HCT116 (cell line): Measurements from ENCODE around the gene ATP6V1G3. TPM values are rescaled to one million over a fixed set of nuclear protein-coding genes. Genes with fewer than 3 reads are reported as not detected.

Experiments
- ATAC-seq: fragments of 200-7000 bp; cut with Tn5 transposase; 2 replicates; pipeline ENCODE4 v1.9.1; 2020; ENCODE audit warnings: mild to moderate bottlenecking, moderate library complexity
- BruUV-seq: library from RNA; stranded (reverse); fragments of 400-500 nt; replicated peaks from 2 replicates; lab custom pipeline; 2021; lab: Mats Ljungman, UMichigan
- CTCF ChIA-PET: fragments of 300-600 bp; sonication (Branson Sonifier 250); formaldehyde crosslinking; loops from one replicate; lab custom pipeline; 2021; ENCODE audit warnings: antibody characterized with exemption; lab: Charles Lee
- POLR2A ChIA-PET: fragments of 300-600, 350-600 bp; sonication (Branson Sonifier 250); formaldehyde crosslinking; loops from one replicate; lab custom pipeline; 2021; ENCODE audit warnings: antibody characterized with exemption; lab: Charles Lee
- RAD21 ChIA-PET, 2 experiments: fragments of 300-600 bp; sonication (Branson Sonifier 250); formaldehyde crosslinking; loops; one replicate each; lab custom pipeline; 2023; ENCODE audit warnings: low total read pairs in 2 of 2; ENCODE audit not compliant: uncharacterized antibody in 2 of 2, unreplicated experiment in 2 of 2, low non-redundant PET in 1 of 2; lab: Charles Lee
- DNase-seq: peaks from one replicate; pipeline ENCODE4 v3.0.0-alpha.2; 2010; ENCODE audit warnings: low read depth, low spot score
- H2AFZ ChIP-seq: fragments of 200-600 bp; shearing (Covaris generic), sonication (generic); 2 replicates; pipeline ENCODE4 v1.6.1; 2017; ENCODE audit warnings: low read depth, mixed run types, mixed read lengths, antibody characterized with exemption, low read length; ENCODE audit not compliant: poor library complexity, severe bottlenecking
- H3K27ac ChIP-seq: 2 replicates; pipeline ENCODE4 v1.5.1; 2012; ENCODE audit warnings: low read depth, low read length
- H3K27me3 ChIP-seq: fragments of 200-600 bp; sonication (generic); 2 replicates; pipeline ENCODE4 v1.6.1; 2016; ENCODE audit warnings: mixed run types, low read length, mixed read lengths; ENCODE audit not compliant: insufficient read depth
- H3K36me3 ChIP-seq, 2 experiments: fragments of 200-500 bp in 1 of 2; fragments of 200-600 bp in 1 of 2; sonication (Bioruptor generic) in 1 of 2; sonication (generic) in 1 of 2; 2 replicates each; pipeline versions ENCODE4 v1.5.1 to v1.6.1; 2014 to 2016; ENCODE audit warnings: low read length in 2 of 2, inconsistent platforms in 1 of 2, mixed read lengths in 1 of 2, mixed run types in 1 of 2; ENCODE audit not compliant: insufficient read depth in 2 of 2, control insufficient read depth in 1 of 2
- H3K4me1 ChIP-seq, 2 experiments: fragments of 200-600 bp in 1 of 2; sonication (generic) in 1 of 2; 2 replicates each; pipeline versions ENCODE4 v1.5.1 to v1.6.1; 2012 to 2017; ENCODE audit warnings: low read length in 2 of 2, inconsistent platforms in 1 of 2, mild to moderate bottlenecking in 1 of 2, mixed read lengths in 1 of 2, mixed run types in 1 of 2, moderate library complexity in 1 of 2; ENCODE audit not compliant: insufficient read depth in 2 of 2, control insufficient read depth in 1 of 2
- H3K4me2 ChIP-seq: fragments of 200-600 bp; sonication (generic); 2 replicates; pipeline ENCODE4 v1.6.1; 2017; ENCODE audit warnings: mixed run types, low read length, mixed read lengths
- H3K4me3 ChIP-seq, 2 experiments: fragments of 200-600 bp in 1 of 2; sonication (generic) in 1 of 2; replicated peaks in 1 of 2; 2 replicates each; pipeline ENCODE4 v1.5.1; 2011 to 2016; ENCODE audit warnings: low read length in 2 of 2, control low read depth in 1 of 2, low read depth in 1 of 2, mild to moderate bottlenecking in 1 of 2, mixed read lengths in 1 of 2, mixed run types in 1 of 2
- H3K79me2 ChIP-seq: fragments of 200-600 bp; sonication (generic); 2 replicates; pipeline ENCODE4 v1.6.1; 2017; ENCODE audit warnings: mild to moderate bottlenecking, mixed run types, low read length, moderate library complexity, mixed read lengths; ENCODE audit not compliant: insufficient read depth
- H3K9ac ChIP-seq: fragments of 200-600 bp; sonication (generic); 2 replicates; pipeline ENCODE4 v1.6.1; 2016; ENCODE audit warnings: low read length, mixed read lengths
- H3K9me2 ChIP-seq: fragments of 200-600 bp; sonication (generic), shearing (Covaris generic); 2 replicates; pipeline ENCODE4 v1.6.1; 2017; ENCODE audit warnings: mixed run types, mild to moderate bottlenecking, moderate library complexity; ENCODE audit not compliant: insufficient read depth
- H3K9me3 ChIP-seq, 2 experiments: fragments of 200-500 bp in 1 of 2; fragments of 200-600 bp in 1 of 2; sonication (Bioruptor generic) in 1 of 2; sonication (generic) in 1 of 2; 2 replicates each; pipeline ENCODE4 v1.6.1; 2014 to 2017; ENCODE audit warnings: low read length in 2 of 2, mixed read lengths in 2 of 2, inconsistent platforms in 1 of 2, low read depth in 1 of 2, mild to moderate bottlenecking in 1 of 2, mixed run types in 1 of 2, moderate library complexity in 1 of 2; ENCODE audit not compliant: control insufficient read depth in 1 of 2, insufficient read depth in 1 of 2
- H4K20me1 ChIP-seq: fragments of 200-600 bp; sonication (generic), shearing (Covaris generic); 2 replicates; pipeline ENCODE4 v1.6.1; 2017; ENCODE audit warnings: mixed run types, mild to moderate bottlenecking, moderate library complexity; ENCODE audit not compliant: insufficient read depth
- CBX3 ChIP-seq: IDR thresholded peaks from 2 replicates; pipeline ENCODE4 v1.6.1; 2012; ENCODE audit warnings: low read depth
- CEBPB ChIP-seq: IDR thresholded peaks from 2 replicates; pipeline ENCODE4 v1.6.1; 2012; ENCODE audit warnings: low read depth
- ELF1 ChIP-seq: IDR thresholded peaks from 2 replicates; pipeline ENCODE4 v1.6.1; 2012; ENCODE audit warnings: low read depth, borderline replicate concordance
- POLR2A ChIP-seq: IDR thresholded peaks from 2 replicates; pipeline ENCODE4 v1.7.0; 2011; ENCODE audit warnings: borderline replicate concordance; ENCODE audit not compliant: insufficient read depth, insufficient read length; ENCODE audit errors: extremely low read depth
- RAD21 ChIP-seq: IDR thresholded peaks from 2 replicates; pipeline ENCODE4 v1.6.1; 2012; ENCODE audit warnings: low read depth, mild to moderate bottlenecking
- SP1 ChIP-seq: IDR thresholded peaks from 2 replicates; pipeline ENCODE4 v1.6.1; 2012; ENCODE audit warnings: low read depth
- SRF ChIP-seq: IDR thresholded peaks from 2 replicates; pipeline ENCODE4 v1.6.1; 2012; ENCODE audit warnings: low read depth
- TCF7L2 ChIP-seq: IDR thresholded peaks from 2 replicates; pipeline ENCODE4 v1.7.0; 2011; ENCODE audit warnings: borderline replicate concordance, inconsistent platforms; ENCODE audit not compliant: insufficient read depth, insufficient read length; ENCODE audit errors: extremely low read depth
- YY1 ChIP-seq: IDR thresholded peaks from 2 replicates; pipeline ENCODE4 v1.6.1; 2011; ENCODE audit warnings: low read length, low read depth, moderate library complexity, mild to moderate bottlenecking; ENCODE audit not compliant: insufficient replicate concordance; ENCODE audit errors: extremely low read depth
- intact Hi-C: fragments of 100-400 bp; cut with micrococcal nuclease; formaldehyde crosslinking; loops from 2 replicates; pipeline ENCODE4 v1.10.0; 2022
- total RNA-seq: library from RNA; stranded (reverse); gene quantifications from one replicate; pipeline ENCODE4 v1.2.1, GENCODE V29; 2021; ENCODE audit not compliant: unreplicated experiment
- TF ChIP-seq, protein P1 (sequence below), 3 experiments: fragments of 200-600 bp in 1 of 3; sonication (generic) in 1 of 3; IDR thresholded peaks in 2 of 3; conservative IDR thresholded peaks in 1 of 3; 2 replicates each; pipeline ENCODE4 v1.5.1; 2012 to 2017; ENCODE audit warnings: low read depth in 2 of 3, low read length in 2 of 3, antibody characterized with exemption in 1 of 3, borderline replicate concordance in 1 of 3, control low read depth in 1 of 3, mild to moderate bottlenecking in 1 of 3, mixed read lengths in 1 of 3, mixed run types in 1 of 3, moderate library complexity in 1 of 3; ENCODE audit not compliant: insufficient read depth in 1 of 3
- TF ChIP-seq, protein P2 (sequence below): IDR thresholded peaks from 2 replicates; pipeline ENCODE4 v1.6.1; 2012
- TF ChIP-seq, protein P3 (sequence below): IDR thresholded peaks from 2 replicates; pipeline ENCODE4 v1.6.1; 2011; ENCODE audit warnings: mild to moderate bottlenecking, low read length, moderate library complexity; ENCODE audit not compliant: insufficient replicate concordance; ENCODE audit errors: extremely low read depth

The ATP6V1G3 gene
- total RNA-seq, 1 experiment from 2014 or later = not detected

DNA sequence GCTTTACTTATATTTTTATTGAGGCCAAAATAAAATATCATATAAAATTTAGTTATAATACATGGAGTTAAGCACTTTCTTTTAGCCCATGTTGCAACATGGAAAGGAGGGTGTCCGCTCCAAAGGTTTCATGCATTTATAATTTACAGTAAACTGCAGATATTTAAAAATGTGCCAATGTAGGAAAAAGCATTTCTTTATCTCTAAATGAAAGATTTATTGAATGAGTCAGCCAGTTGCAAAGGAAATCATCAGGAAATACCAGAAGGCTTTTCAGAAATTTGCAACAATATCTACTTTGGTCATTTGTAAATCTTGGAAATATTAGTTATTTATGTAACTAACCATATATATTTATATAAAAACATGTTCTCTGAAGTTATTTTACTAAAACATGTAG, 12.1 kb downstream of the ATP6V1G3 start:
- no TSS peak for BruUV-seq
- intact Hi-C loops = no loop called here
- Histone ChIP-seq H3K27me3 (no peaks in the 10 kb centered on the region), H3K4me3 (no peak overlapping the region), H4K20me1 (no peaks in the 10 kb centered on the region), H3K9me2 (no peaks in the 10 kb centered on the region), H3K27ac (no peak overlapping the region), H3K9me3 (no peaks in the 10 kb centered on the region), H3K9ac (no peak overlapping the region), H3K4me1 (no peaks in the 10 kb centered on the region), H3K36me3 (no peaks in the 10 kb centered on the region), H3K4me2 (no peak overlapping the region), H3K79me2 (no peaks in the 10 kb centered on the region), H2AFZ (no peak overlapping the region)
- DNase-seq = no peak
- ChIA-PET CTCF (no interaction called here), RAD21 (no interaction called here), POLR2A (no interaction called here)
- no peak for TF ChIP-seq CEBPB
- TF ChIP-seq, protein P1, sequence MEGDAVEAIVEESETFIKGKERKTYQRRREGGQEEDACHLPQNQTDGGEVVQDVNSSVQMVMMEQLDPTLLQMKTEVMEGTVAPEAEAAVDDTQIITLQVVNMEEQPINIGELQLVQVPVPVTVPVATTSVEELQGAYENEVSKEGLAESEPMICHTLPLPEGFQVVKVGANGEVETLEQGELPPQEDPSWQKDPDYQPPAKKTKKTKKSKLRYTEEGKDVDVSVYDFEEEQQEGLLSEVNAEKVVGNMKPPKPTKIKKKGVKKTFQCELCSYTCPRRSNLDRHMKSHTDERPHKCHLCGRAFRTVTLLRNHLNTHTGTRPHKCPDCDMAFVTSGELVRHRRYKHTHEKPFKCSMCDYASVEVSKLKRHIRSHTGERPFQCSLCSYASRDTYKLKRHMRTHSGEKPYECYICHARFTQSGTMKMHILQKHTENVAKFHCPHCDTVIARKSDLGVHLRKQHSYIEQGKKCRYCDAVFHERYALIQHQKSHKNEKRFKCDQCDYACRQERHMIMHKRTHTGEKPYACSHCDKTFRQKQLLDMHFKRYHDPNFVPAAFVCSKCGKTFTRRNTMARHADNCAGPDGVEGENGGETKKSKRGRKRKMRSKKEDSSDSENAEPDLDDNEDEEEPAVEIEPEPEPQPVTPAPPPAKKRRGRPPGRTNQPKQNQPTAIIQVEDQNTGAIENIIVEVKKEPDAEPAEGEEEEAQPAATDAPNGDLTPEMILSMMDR (IDR thresholded peaks at IDR 0.05 in 2 of 3, conservative IDR thresholded peaks at IDR 0.05 in 1 of 3; ENCODE audit: borderline replicate concordance in 1 of 3, insufficient read depth in 1 of 3, low read depth in 2 of 3, low read length in 2 of 3) = no peak
- no peak for TF ChIP-seq ELF1
- no peak for TF ChIP-seq TCF7L2
- TF ChIP-seq, protein P2, sequence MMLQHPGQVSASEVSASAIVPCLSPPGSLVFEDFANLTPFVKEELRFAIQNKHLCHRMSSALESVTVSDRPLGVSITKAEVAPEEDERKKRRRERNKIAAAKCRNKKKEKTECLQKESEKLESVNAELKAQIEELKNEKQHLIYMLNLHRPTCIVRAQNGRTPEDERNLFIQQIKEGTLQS = no peak
- TF ChIP-seq RAD21 = no peak
- no peak for TF ChIP-seq SRF
- no peak for TF ChIP-seq POLR2A
- no peak for TF ChIP-seq CBX3
- TF ChIP-seq, protein P3, sequence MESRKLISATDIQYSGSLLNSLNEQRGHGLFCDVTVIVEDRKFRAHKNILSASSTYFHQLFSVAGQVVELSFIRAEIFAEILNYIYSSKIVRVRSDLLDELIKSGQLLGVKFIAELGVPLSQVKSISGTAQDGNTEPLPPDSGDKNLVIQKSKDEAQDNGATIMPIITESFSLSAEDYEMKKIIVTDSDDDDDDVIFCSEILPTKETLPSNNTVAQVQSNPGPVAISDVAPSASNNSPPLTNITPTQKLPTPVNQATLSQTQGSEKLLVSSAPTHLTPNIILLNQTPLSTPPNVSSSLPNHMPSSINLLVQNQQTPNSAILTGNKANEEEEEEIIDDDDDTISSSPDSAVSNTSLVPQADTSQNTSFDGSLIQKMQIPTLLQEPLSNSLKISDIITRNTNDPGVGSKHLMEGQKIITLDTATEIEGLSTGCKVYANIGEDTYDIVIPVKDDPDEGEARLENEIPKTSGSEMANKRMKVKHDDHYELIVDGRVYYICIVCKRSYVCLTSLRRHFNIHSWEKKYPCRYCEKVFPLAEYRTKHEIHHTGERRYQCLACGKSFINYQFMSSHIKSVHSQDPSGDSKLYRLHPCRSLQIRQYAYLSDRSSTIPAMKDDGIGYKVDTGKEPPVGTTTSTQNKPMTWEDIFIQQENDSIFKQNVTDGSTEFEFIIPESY = no peak
- no peak for TF ChIP-seq SP1
- TF ChIP-seq YY1 = no peak
- ATAC-seq = no peak
